GM18951 (cell line): ENCODE results near the gene LRMDA.

Source experiments
- POLR2A ChIP-seq: IDR thresholded peaks from 4 replicates; pipeline ENCODE4 v1.6.1; 2011; ENCODE audit warnings: mild to moderate bottlenecking; ENCODE audit not compliant: insufficient read length, insufficient read depth; ENCODE audit errors: extremely low read depth
- in situ Hi-C: fragments of 300-500 bp; cut with MboI; formaldehyde crosslinking; loops from one replicate; pipeline ENCODE4 v1.12.0; 2022; ENCODE audit warnings: low sequenced_read_pairs, mixed read lengths, inconsistent platforms; ENCODE audit not compliant: unreplicated experiment

LRMDA gene

DNA sequence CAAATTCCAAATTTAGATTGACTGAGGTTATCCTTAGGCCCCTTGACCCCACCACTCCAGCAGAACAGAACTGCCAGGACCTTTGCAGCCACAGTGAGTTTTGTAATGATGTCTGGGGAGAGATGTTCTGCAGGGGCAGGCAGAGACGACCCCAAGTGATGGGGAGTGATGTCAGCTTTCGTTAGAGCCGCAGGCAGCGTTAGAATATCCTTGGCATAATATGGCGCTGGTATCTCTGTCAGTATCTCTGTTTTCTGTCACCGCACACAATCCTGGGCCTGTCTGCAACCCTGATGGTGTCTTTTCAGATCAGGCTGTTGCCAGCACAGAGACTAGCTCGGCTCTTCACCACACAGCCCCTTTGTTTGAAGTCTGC is 1122.6 kb downstream of the LRMDA start:
- TF ChIP-seq POLR2A, result no peak
- in situ Hi-C loops, result no loop called here

GRCh38 chr10:76554478-76554877 is 1123.1 kb downstream of the LRMDA start:
- TF ChIP-seq POLR2A, result no peak
- in situ Hi-C loops, result no loop called here

- TF ChIP-seq POLR2A, result no peak
- in situ Hi-C loops, result no loop called here
Measured at GRCh38 chr10:76555067-76555670, 1123.7 kb downstream of the LRMDA start.

DNA sequence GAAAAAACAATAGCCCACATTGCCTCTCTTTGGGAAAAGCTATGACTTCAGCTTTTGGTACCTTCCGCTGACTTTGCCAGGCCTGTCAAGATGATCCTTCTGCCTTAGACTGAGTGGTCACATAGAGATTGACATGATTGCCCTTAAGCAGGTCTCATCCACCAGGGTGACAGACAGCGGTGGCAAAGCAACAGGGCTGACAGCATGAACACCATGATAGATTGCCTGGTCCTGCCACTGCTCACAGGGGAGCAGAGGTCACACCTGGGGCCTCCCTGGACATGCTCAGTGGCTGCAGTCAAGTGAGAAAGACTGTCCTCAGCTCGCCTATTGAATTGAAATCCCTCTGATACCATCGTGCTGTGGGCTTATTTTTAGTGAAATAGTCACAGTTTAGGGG is 1125.9 kb downstream of the LRMDA start:
- in situ Hi-C loops, result no loop called here
- TF ChIP-seq POLR2A, result no peak

DNA sequence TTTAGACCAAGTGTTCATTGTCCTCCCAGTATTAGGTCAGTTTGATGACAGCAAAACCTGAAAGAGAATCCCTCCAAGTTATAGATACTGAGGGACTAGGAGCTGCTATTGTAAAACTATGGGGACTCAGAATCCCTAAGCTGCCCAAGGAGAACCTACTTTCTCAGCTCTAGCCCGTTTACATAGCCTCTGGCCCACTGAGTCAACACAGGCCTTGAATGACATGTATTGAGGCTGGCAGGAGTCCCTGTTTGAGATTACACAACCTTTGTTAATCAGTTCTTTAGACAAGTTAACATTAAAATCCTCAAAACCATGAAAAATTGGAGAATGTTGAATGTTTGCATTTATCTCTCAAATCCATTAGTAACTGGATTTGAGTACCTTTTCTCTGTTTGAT is 1127.2 kb downstream of the LRMDA start:
- in situ Hi-C loops, result no loop called here

DNA sequence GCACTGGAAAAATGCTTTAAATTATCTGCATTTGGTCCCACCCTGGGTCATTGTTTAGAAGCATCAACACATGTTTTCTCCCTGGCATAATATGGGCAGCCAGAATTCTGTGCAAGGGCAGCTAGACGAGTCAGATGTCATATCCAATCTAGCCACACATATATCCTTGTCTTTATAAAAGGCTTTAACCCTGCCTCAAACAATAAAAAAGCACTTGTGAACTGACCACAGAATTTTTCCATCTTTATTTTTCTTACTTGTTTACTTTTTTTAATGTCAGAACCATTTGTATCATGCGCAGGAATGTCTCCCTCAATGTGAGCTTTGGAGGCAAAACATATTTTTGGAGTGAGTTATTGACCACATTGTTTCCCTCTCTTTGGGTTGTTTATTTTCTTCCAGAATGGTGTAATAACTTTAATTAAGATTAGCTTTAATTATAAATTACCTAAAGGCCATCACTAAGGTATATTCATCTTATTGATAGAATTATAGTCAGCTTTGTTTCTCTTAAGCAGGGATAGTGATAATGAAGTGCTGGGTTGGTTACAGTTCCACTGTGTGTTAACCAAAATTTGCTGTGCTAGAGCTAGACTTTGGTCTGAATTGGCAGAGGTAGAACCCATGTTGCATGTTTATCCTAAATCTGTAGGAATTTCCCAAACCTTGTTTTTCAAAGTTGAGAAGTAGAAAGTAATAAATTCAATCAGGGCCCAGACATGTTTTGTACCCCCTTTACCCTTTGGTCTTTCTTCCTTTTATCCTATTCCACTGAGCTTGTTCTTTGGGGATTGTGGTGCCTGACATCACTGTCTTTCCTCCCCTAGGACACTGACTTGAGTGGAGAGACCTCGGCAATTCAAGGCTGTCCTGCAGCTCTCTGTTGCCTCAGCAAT is 1127.8 kb downstream of the LRMDA start:
- TF ChIP-seq POLR2A, result no peak
- in situ Hi-C loops, result no loop called here

More for the DNA sequence above, 1127.2 kb downstream of the LRMDA start:
- no peak for TF ChIP-seq POLR2A

DNA sequence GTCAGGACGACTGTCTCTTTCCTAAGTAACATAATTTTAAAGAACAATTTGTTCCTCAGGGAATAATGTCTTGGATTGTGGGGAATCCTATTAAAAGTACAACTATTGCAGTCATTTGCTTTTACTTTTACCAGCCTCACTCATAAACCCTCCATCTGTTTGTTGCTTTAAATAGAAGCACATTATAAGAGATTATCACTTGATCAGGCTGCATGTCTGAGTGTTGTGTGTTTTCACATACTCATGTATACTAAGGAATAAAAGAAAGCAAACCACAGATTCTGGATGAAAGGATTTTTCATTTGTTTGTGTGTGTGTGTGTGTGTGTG is 1128.4 kb downstream of the LRMDA start:
- in situ Hi-C loops, result no loop called here
- no peak for TF ChIP-seq POLR2A

GRCh38 chr10:76560338-76560737 is 1128.9 kb downstream of the LRMDA start:
- in situ Hi-C loops, result no loop called here
- TF ChIP-seq POLR2A, result no peak

GRCh38 chr10:76563286-76563685 is 1131.9 kb downstream of the LRMDA start:
- in situ Hi-C loops, result no loop called here

DNA sequence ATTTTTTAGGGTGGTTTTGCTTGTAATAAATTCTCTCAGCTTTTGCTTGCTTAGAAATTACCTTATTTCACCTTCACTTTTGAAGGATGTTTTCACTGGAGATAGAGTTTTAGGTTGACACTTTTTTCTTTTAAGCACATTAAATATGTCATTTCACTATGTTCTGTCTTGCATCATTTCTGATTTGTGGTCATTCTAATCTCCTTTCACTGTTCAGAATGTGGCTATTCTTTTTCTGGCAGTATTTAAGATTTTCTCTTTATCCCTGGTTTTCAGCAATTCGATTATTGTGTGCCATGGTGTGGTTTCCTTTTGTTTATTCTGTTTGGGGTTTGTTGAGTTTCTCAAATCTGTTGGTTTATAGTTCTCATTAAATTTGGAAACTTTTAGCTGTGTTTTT is 1140.6 kb downstream of the LRMDA start:
- in situ Hi-C loops, result no loop called here

More at GRCh38 chr10:76563286-76563685, 1131.9 kb downstream of the LRMDA start:
- no peak for TF ChIP-seq POLR2A

GRCh38 chr10:76576276-76576962 is 1145.0 kb downstream of the LRMDA start:
- no peak for TF ChIP-seq POLR2A
- in situ Hi-C loops, result no loop called here

More for the DNA sequence above, 1140.6 kb downstream of the LRMDA start:
- no peak for TF ChIP-seq POLR2A

DNA sequence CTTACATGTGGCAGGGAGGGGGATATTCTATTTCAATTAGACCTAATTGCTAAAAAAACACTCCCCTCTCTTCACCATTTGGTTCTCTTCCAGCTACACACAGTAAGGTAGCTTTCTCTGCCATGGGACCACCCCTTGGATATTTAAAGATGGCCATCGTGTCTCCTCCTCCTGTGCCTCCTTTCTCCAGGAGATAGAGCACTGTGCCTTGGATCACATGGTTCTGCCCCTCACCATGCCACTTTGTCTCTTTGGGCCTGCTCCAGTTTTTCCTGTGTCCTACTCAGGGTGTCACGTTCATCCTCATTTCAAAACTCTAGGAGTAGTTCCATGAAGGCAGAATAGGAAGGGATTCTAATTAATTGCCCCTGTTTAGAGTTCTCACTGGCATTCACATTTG is 1146.0 kb downstream of the LRMDA start:
- in situ Hi-C loops, result no loop called here
- no peak for TF ChIP-seq POLR2A

GRCh38 chr10:76581506-76582256 is 1150.3 kb downstream of the LRMDA start:
- in situ Hi-C loops, result no loop called here
- no peak for TF ChIP-seq POLR2A
